ENCODE data around the gene ANKRD29.
A peak's percentile ranks its signal among the peaks of the same experiment; 100 is the strongest.

Gene ANKRD29

DNA sequence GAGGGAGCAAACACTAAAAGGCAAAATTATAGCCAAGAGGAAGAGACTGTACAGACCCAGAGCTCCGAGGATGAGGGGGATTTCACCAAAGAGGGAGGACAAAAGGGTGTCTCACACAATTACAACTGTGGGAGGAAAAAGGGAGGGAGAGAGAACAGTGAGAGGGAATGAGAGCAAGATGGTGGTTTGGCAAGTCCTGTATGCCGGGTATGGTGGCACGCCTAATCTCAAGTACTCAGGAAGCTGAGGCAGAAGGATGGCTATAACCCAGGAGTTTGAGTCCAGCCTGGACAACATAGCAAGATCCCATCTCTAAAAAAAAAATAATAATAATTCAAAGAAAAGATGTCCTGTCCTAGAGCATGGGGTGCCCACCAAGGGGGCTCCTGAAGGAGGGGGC is 110.7 kb downstream of the ANKRD29 start:
- peak overlapping the region; percentile 54 for H3K27ac ChIP-seq
- TF ChIP-seq ZFX (IDR thresholded peaks at IDR 0.05) (no peak), CTCF (conservative IDR thresholded peaks at IDR 0.05) (no peak)

GRCh38 chr18:23550898-23551297 is 111.8 kb downstream of the ANKRD29 start:
- peak overlapping the region; percentile 54 for H3K27ac ChIP-seq
- TF ChIP-seq ZFX (IDR thresholded peaks at IDR 0.05), result no peak
- no peak for TF ChIP-seq CTCF (conservative IDR thresholded peaks at IDR 0.05)

Measured in C4-2B (cell line).